ENCODE measurements around the gene GABRG3. TPM values are rescaled to one million over a fixed set of nuclear protein-coding genes. Genes with fewer than 3 reads are reported as not detected.

Gene GABRG3
- total and polyA plus RNA-seq, 2 donors from 2014 or later: not detected

Other genes starting within 250 kb of the GABRG3 start
- 6.9 TPM for gene GABRB3, start 198.1 kb upstream of the GABRG3 start, total RNA-seq
- 4.7 TPM for gene GABRB3, start 198.1 kb upstream of the GABRG3 start, polyA plus RNA-seq (ENCODE audit: insufficient read depth, low read depth, low replicate concordance)
- not detected for gene GABRA5, start 104.1 kb upstream of the GABRG3 start, total RNA-seq
- not detected for gene GABRA5, start 104.1 kb upstream of the GABRG3 start, polyA plus RNA-seq (ENCODE audit: insufficient read depth, low read depth, low replicate concordance)